GM12878 (cell line): Measurements from ENCODE around the gene ABHD6. TPM values are rescaled to one million over a fixed set of nuclear protein-coding genes. Genes with fewer than 3 reads are reported as not detected.

ENCODE experiments used
- ATAC-seq: fragments of 200-7000 bp; cut with Tn5 transposase; 3 replicates; pipeline ENCODE4 v1.9.1; 2020; ENCODE audit warnings: mild to moderate bottlenecking, moderate library complexity
- BruUV-seq: library from RNA; stranded (reverse); fragments of 400-500 nt; replicated peaks from 2 replicates; lab custom pipeline; 2021; lab: Mats Ljungman, UMichigan
- CTCF ChIA-PET: fragments of 300-600 bp; sonication (Branson Sonifier 250); formaldehyde crosslinking; extraction: SDS; loops from one replicate; lab custom pipeline; 2021; ENCODE audit warnings: inconsistent platforms; lab: Yijun Ruan, JAX
- POLR2A ChIA-PET: fragments of 350-600 bp; formaldehyde crosslinking; extraction: SDS; loops from one replicate; lab custom pipeline; 2021; ENCODE audit warnings: inconsistent platforms; lab: Charles Lee
- RAD21 ChIA-PET: fragments of 300-600 bp; sonication (Branson Sonifier 250); formaldehyde crosslinking; loops from one replicate; lab custom pipeline; 2023; ENCODE audit warnings: antibody characterized with exemption; ENCODE audit not compliant: unreplicated experiment; lab: Charles Lee
- SMC1A ChIA-PET: fragments of 300-600 bp; sonication (Branson Sonifier 250); formaldehyde crosslinking; loops from one replicate; lab custom pipeline; 2023; ENCODE audit not compliant: unreplicated experiment, uncharacterized antibody; lab: Charles Lee
- DNase-seq: peaks from one replicate; pipeline ENCODE4 v3.0.0-alpha.2; 2011; ENCODE audit warnings: low read depth, low spot score
- FAIRE-seq: peaks from 3 replicates; lab custom pipeline; 2011; peaks lifted over from hg19 to GRCh38; lab: Jason Lieb, UNC
- H2AFZ ChIP-seq: 2 replicates; pipeline ENCODE4 v1.6.0; 2011; ENCODE audit warnings: low read depth, low read length, control low read depth; ENCODE audit not compliant: control insufficient read depth
- H3K27ac ChIP-seq: 2 replicates; pipeline ENCODE4 v1.5.1; 2011; ENCODE audit warnings: control low read depth; ENCODE audit not compliant: control insufficient read depth, insufficient read depth
- H3K27me3 ChIP-seq, 2 experiments: replicated peaks in 1 of 2; 2 replicates each; pipeline versions ENCODE4 v1.6.0 to v1.6.1; 2011; ENCODE audit warnings: low read length in 1 of 2; ENCODE audit not compliant: control insufficient read depth in 2 of 2, insufficient read depth in 2 of 2
- H3K36me3 ChIP-seq, 2 experiments: 2 replicates each; pipeline ENCODE4 v1.5.1; 2011; ENCODE audit warnings: low read length in 1 of 2; ENCODE audit not compliant: control insufficient read depth in 2 of 2, insufficient read depth in 2 of 2
- H3K4me1 ChIP-seq: 2 replicates; pipeline ENCODE4 v1.6.1; 2011; ENCODE audit warnings: mild to moderate bottlenecking, low read length, moderate library complexity, mixed read lengths; ENCODE audit not compliant: control insufficient read depth, insufficient read depth
- H3K4me2 ChIP-seq: 2 replicates; pipeline ENCODE4 v1.6.0; 2011; ENCODE audit warnings: control low read depth; ENCODE audit not compliant: control insufficient read depth, insufficient read depth
- H3K4me3 ChIP-seq: fragments of 200-600 bp; sonication (generic); 2 replicates; pipeline ENCODE4 v1.5.1; 2016
- H3K79me2 ChIP-seq: 2 replicates; pipeline ENCODE4 v1.6.0; 2011; ENCODE audit warnings: low read length; ENCODE audit not compliant: control insufficient read depth, insufficient read depth
- H3K9ac ChIP-seq: 2 replicates; pipeline ENCODE4 v1.8.0; 2011; ENCODE audit warnings: low read length, control low read depth, mixed read lengths; ENCODE audit not compliant: control insufficient read depth, insufficient read depth
- H3K9me3 ChIP-seq: replicated peaks from 3 replicates; pipeline ENCODE4 v1.5.1; 2011; ENCODE audit warnings: mild to moderate bottlenecking, low read length; ENCODE audit not compliant: control insufficient read depth, insufficient read depth
- H4K20me1 ChIP-seq: 2 replicates; pipeline ENCODE4 v1.6.0; 2011; ENCODE audit not compliant: control insufficient read depth, insufficient read depth
- BCL11A ChIP-seq: IDR thresholded peaks from 2 replicates; pipeline ENCODE4 v1.6.1; 2011; ENCODE audit warnings: low read depth, low read length
- CHD4 ChIP-seq: fragments of 200-600 bp; sonication (generic); IDR thresholded peaks from 2 replicates; pipeline ENCODE4 v1.6.1; 2016; ENCODE audit warnings: mild to moderate bottlenecking
- ESRRA ChIP-seq: IDR thresholded peaks from 2 replicates; pipeline ENCODE4 v1.6.1; 2012; ENCODE audit warnings: mild to moderate bottlenecking, low read length, improper control_type of control experiment
- KAT2A ChIP-seq: conservative IDR thresholded peaks from 2 replicates; pipeline ENCODE4 v1.6.1; 2011; ENCODE audit warnings: low read depth, low read length; ENCODE audit not compliant: control insufficient read depth
- LARP7 ChIP-seq: fragments of 450-650 bp; IDR thresholded peaks from 2 replicates; pipeline ENCODE4 v1.6.1; 2017; ENCODE audit warnings: mild to moderate bottlenecking
- NFYB ChIP-seq: IDR thresholded peaks from 2 replicates; pipeline ENCODE4 v1.6.1; 2011; ENCODE audit warnings: low read depth, mild to moderate bottlenecking, low read length, improper control_type of control experiment, moderate library complexity; ENCODE audit not compliant: insufficient read depth
- RAD51 ChIP-seq: fragments of 450-650 bp; IDR thresholded peaks from 2 replicates; pipeline ENCODE4 v1.6.1; 2016; ENCODE audit warnings: moderate library complexity, mild to moderate bottlenecking, inconsistent platforms
- SMARCA5 ChIP-seq: fragments of 450-650 bp; IDR thresholded peaks from 2 replicates; pipeline ENCODE4 v1.6.1; 2017; ENCODE audit warnings: mild to moderate bottlenecking
- TAF1 ChIP-seq: IDR thresholded peaks from 2 replicates; pipeline ENCODE4 v1.6.1; 2011; ENCODE audit warnings: mild to moderate bottlenecking, low read depth, low read length, borderline replicate concordance
- TBL1XR1 ChIP-seq: IDR thresholded peaks from 2 replicates; pipeline ENCODE4 v1.6.1; 2012; ENCODE audit warnings: low read depth, low read length, improper control_type of control experiment
- ZNF207 ChIP-seq: fragments of 450-650 bp; IDR thresholded peaks from 2 replicates; pipeline ENCODE4 v1.6.1; 2014; ENCODE audit warnings: antibody characterized with exemption, mild to moderate bottlenecking, borderline replicate concordance
- ZNF622 ChIP-seq: fragments of 450-650 bp; IDR thresholded peaks from 2 replicates; pipeline ENCODE4 v1.6.1; 2017; ENCODE audit warnings: mild to moderate bottlenecking, inconsistent platforms
- WGBS: methylation state at CpG from one replicate; pipeline ENCODE4 v1.1.6; 2016; ENCODE audit warnings: low lambda C conversion rate; ENCODE audit not compliant: insufficient replicate concordance, insufficient coverage; ENCODE audit errors: missing lambda C conversion rate; 5-methylcytosine and 5-hydroxymethylcytosine counted together
- in situ Hi-C: fragments of 300-500 bp; cut with MboI; formaldehyde crosslinking; loops from 9 replicates; pipeline ENCODE4 v1.14.3; 2018; ENCODE audit warnings: mixed read lengths
- intact Hi-C: fragments of 100-400 bp; cut with micrococcal nuclease; formaldehyde crosslinking; loops from one replicate; pipeline ENCODE4 v1.14.2; 2022; ENCODE audit not compliant: unreplicated experiment
- polyA plus RNA-seq, 11 experiments: library from polyadenylated mRNA; depleted of rRNA in 4 of 11; unstranded in 6 of 11; stranded (reverse) in 5 of 11; fragments of >200 nt; fragmentation: Nextera tagmentation in 4 of 11; fragmentation: Illumina TruSeq in 1 of 11; extraction: Ambion mirVana in 4 of 11; extraction: Trizol in 1 of 11; gene quantifications; 1 replicate in 1 of 11; 2 replicates in 10 of 11; pipeline versions ENCODE4 v1.2.1 to v1.2.3, GENCODE V29; 2011 to 2016; ENCODE audit warnings: inconsistent platforms in 2 of 11, missing spikeins in 2 of 11, low read depth in 1 of 11
- total RNA-seq, 4 experiments: library from RNA; depleted of rRNA in 3 of 4; stranded (reverse); fragments of >200 nt in 3 of 4; fragmentation: Illumina TruSeq in 1 of 4; extraction: Trizol in 1 of 4; gene quantifications; 2 replicates each; pipeline versions ENCODE4 v1.2.1 to v1.2.3, GENCODE V29; 2013 to 2021
- TF ChIP-seq, protein P1 (sequence below): fragments of 450-650 bp; IDR thresholded peaks from 2 replicates; pipeline ENCODE4 v1.6.1; 2014; ENCODE audit warnings: mild to moderate bottlenecking
- TF ChIP-seq, protein P2 (sequence below): fragments of 450-650 bp; IDR thresholded peaks from 2 replicates; pipeline ENCODE4 v1.6.1; 2017; ENCODE audit warnings: mild to moderate bottlenecking, moderate library complexity
- TF ChIP-seq, protein P3 (sequence below): fragments of 450-650 bp; IDR thresholded peaks from 2 replicates; pipeline ENCODE4 v1.6.1; 2018; ENCODE audit warnings: borderline replicate concordance, mild to moderate bottlenecking; ENCODE audit not compliant: partially characterized antibody
- TF ChIP-seq, protein P4 (sequence below): fragments of 450-650 bp; IDR thresholded peaks from 2 replicates; pipeline ENCODE4 v1.6.1; 2016; ENCODE audit warnings: mild to moderate bottlenecking

The ABHD6 gene
- total and polyA plus RNA-seq, 10 of the 15 experiments (the other 5 are each of a cell fraction or from before 2014, with no cell fraction given) = 1.4 to 33.2 (median 3.2) TPM

DNA sequence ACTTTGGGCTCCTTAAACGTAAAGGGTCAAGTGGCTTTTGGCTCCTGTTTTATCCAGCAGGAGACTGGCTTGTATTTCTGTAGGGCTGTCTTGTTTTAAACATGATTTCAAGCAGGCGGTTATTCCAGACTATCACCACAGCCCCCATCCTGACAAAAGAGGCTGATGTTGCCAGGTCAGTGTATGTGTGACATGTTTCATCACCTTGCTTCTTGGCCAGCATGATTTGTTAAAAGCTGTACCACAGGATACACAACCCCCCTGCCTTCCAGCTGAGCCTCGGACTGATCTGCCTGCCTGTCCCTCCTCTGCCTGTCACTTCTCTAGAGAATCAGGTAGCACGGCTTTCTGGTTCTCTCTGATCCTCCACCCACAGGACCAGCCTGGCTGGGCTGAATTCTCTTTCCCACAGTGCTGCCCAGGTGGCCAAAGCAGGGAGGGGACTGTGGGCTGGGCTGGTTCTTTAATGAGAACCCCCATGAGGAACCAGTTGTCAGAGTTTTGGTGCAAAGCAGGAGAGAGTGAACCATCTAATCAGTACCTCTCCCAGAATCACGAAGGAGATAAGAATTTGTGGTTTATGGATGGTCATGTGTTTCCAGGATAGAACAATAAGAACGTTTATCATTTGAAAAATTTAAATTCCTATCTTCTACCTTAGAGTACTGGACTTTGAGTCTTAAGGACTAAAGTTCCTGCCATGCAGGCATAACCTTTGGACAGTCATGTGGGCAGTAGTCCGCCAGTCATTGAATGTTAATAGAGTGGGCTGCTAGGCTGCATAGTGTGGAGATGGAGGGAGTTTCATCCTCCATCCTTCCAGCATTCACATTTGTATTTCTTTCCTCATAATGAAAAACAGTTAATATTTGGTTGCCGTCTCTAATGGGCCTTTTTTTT, 8.8 kb downstream of the ABHD6 start:
- 63% methylated on average over 7 of the region's 8 CpGs for WGBS
- TF ChIP-seq RAD51 (no peak), ZNF622 (no peak), ZNF207 (no peak), TAF1 (no peak), ESRRA (no peak), CHD4 (no peak), NFYB (no peak), SMARCA5 (no peak), LARP7 (no peak), KAT2A (no peak), BCL11A (no peak), TBL1XR1 (no peak)
- TF ChIP-seq, protein P1, sequence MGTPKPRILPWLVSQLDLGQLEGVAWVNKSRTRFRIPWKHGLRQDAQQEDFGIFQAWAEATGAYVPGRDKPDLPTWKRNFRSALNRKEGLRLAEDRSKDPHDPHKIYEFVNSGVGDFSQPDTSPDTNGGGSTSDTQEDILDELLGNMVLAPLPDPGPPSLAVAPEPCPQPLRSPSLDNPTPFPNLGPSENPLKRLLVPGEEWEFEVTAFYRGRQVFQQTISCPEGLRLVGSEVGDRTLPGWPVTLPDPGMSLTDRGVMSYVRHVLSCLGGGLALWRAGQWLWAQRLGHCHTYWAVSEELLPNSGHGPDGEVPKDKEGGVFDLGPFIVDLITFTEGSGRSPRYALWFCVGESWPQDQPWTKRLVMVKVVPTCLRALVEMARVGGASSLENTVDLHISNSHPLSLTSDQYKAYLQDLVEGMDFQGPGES = no peak
- TF ChIP-seq, protein P2, sequence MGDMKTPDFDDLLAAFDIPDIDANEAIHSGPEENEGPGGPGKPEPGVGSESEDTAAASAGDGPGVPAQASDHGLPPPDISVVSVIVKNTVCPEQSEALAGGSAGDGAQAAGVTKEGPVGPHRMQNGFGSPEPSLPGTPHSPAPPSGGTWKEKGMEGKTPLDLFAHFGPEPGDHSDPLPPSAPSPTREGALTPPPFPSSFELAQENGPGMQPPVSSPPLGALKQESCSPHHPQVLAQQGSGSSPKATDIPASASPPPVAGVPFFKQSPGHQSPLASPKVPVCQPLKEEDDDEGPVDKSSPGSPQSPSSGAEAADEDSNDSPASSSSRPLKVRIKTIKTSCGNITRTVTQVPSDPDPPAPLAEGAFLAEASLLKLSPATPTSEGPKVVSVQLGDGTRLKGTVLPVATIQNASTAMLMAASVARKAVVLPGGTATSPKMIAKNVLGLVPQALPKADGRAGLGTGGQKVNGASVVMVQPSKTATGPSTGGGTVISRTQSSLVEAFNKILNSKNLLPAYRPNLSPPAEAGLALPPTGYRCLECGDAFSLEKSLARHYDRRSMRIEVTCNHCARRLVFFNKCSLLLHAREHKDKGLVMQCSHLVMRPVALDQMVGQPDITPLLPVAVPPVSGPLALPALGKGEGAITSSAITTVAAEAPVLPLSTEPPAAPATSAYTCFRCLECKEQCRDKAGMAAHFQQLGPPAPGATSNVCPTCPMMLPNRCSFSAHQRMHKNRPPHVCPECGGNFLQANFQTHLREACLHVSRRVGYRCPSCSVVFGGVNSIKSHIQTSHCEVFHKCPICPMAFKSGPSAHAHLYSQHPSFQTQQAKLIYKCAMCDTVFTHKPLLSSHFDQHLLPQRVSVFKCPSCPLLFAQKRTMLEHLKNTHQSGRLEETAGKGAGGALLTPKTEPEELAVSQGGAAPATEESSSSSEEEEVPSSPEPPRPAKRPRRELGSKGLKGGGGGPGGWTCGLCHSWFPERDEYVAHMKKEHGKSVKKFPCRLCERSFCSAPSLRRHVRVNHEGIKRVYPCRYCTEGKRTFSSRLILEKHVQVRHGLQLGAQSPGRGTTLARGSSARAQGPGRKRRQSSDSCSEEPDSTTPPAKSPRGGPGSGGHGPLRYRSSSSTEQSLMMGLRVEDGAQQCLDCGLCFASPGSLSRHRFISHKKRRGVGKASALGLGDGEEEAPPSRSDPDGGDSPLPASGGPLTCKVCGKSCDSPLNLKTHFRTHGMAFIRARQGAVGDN = no peak
- TF ChIP-seq, protein P3, sequence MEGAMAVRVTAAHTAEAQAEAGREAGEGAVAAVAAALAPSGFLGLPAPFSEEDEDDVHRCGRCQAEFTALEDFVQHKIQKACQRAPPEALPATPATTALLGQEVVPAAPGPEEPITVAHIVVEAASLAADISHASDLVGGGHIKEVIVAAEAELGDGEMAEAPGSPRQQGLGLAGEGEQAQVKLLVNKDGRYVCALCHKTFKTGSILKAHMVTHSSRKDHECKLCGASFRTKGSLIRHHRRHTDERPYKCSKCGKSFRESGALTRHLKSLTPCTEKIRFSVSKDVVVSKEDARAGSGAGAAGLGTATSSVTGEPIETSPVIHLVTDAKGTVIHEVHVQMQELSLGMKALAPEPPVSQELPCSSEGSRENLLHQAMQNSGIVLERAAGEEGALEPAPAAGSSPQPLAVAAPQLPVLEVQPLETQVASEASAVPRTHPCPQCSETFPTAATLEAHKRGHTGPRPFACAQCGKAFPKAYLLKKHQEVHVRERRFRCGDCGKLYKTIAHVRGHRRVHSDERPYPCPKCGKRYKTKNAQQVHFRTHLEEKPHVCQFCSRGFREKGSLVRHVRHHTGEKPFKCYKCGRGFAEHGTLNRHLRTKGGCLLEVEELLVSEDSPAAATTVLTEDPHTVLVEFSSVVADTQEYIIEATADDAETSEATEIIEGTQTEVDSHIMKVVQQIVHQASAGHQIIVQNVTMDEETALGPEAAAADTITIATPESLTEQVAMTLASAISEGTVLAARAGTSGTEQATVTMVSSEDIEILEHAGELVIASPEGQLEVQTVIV = no peak
- TF ChIP-seq, protein P4, sequence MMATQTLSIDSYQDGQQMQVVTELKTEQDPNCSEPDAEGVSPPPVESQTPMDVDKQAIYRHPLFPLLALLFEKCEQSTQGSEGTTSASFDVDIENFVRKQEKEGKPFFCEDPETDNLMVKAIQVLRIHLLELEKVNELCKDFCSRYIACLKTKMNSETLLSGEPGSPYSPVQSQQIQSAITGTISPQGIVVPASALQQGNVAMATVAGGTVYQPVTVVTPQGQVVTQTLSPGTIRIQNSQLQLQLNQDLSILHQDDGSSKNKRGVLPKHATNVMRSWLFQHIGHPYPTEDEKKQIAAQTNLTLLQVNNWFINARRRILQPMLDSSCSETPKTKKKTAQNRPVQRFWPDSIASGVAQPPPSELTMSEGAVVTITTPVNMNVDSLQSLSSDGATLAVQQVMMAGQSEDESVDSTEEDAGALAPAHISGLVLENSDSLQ = no peak
- FAIRE-seq (no peak), ATAC-seq (no peak), DNase-seq (no peak)
- Histone ChIP-seq H2AFZ (no peak overlapping the region), H3K79me2 (no peaks in the 10 kb centered on the region; the same call in 1 of the 2 replicates), H3K27ac (no peak overlapping the region), H3K4me1 (peaks cover 9% of the 10 kb centered on the region), H3K27me3 (no peaks in the 10 kb centered on the region), H4K20me1 (no peaks in the 10 kb centered on the region), H3K4me3 (no peak overlapping the region), H3K9ac (no peak overlapping the region), H3K9me3 (no peaks in the 10 kb centered on the region), H3K36me3 (no peaks in the 10 kb centered on the region; a peak in 1 of 4 replicates), H3K4me2 (no peak overlapping the region)
- CTCF ChIA-PET = no interaction called here
- no TSS peak for BruUV-seq
- POLR2A ChIA-PET = no interaction called here
- RAD21 ChIA-PET = no interaction called here
- in situ Hi-C loops (no loop called here), intact Hi-C loops (no loop called here)
- SMC1A ChIA-PET = no interaction called here
